Activated naive CD8-positive, alpha-beta T cell treated with anti-CD3 and anti-CD28 coated beads for 36 hours (primary cell): ENCODE data around the gene WNK2. TPM values are rescaled to one million over a fixed set of nuclear protein-coding genes. Genes with fewer than 3 reads are reported as not detected.

ENCODE experiments used
- DNase-seq: peaks from one replicate; pipeline ENCODE4 v3.0.0; 2021
- H3K27ac Mint-ChIP-seq: one replicate; pipeline ENCODE4 v1.8.0; 2022; ENCODE audit warnings: mild to moderate bottlenecking, moderate library complexity, mixed read lengths
- H3K27me3 Mint-ChIP-seq: one replicate; pipeline ENCODE4 v1.8.0; 2022; ENCODE audit warnings: mild to moderate bottlenecking, mixed read lengths
- H3K36me3 Mint-ChIP-seq: one replicate; pipeline ENCODE4 v1.8.0; 2021; ENCODE audit warnings: mild to moderate bottlenecking, mixed read lengths
- H3K4me1 Mint-ChIP-seq: one replicate; pipeline ENCODE4 v1.8.0; 2021; ENCODE audit warnings: mixed read lengths
- H3K4me3 Mint-ChIP-seq: one replicate; pipeline ENCODE4 v1.8.0; 2022; ENCODE audit warnings: mild to moderate bottlenecking, moderate library complexity, mixed read lengths
- H3K9me3 Mint-ChIP-seq: one replicate; pipeline ENCODE4 v1.8.0; 2022; ENCODE audit warnings: mixed read lengths
- total RNA-seq, 2 experiments: library from RNA; stranded (reverse); gene quantifications; one replicate each; pipeline ENCODE4 v1.2.3, GENCODE V29; 2021

WNK2 gene
- total RNA-seq, 2 experiments from 2014 or later = 0.88 to 0.89 TPM

DNA sequence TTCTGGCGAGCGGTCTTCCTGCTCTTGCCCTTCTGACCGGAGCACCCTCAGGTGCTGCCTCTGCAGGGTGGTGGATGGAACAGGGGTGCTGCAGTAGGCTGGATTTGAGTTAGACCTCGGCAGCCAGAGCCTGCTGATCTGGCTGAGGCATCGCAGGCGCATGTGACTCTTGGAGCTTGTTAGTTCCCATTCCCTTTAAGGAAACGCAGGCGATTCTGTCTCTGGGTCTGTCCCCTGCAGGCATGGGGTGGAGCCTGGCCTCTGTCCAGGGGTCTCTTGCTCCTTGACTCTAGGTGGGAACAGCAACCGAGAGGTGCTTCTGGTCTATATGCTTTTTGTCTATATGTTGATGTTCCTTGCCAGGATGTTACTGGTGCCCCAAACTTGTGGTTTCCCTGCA, 3.1 kb downstream of the WNK2 start:
- Mint-ChIP-seq H3K36me3 (no peaks in the 10 kb centered on the region), H3K4me1 (no peaks in the 10 kb centered on the region), H3K27ac (no peak overlapping the region), H3K27me3 (peaks cover 30% of the 10 kb centered on the region), H3K9me3 (no peaks in the 10 kb centered on the region), H3K4me3 (no peak overlapping the region)
- no peak for DNase-seq

DNA sequence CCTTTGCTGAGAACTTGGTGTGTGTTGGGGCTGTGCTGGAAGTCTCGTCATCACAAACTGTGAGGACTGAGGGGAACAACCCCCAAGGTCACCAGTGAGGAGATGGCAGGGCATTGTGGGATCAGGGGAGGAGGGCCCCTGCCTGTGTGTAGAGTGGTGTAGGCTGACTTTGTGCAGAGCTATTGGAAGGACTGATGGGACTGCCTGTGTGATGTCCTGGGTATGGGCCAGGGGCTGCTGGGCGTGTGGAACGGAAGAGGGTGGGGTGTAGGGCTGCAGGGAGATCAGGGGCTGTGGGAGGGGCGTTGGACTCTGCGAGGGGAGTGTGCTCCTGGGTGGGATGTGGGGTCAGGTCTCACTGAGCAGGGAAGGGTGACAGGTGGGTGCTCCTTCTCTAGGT, 3.6 kb downstream of the WNK2 start:
- no peak overlapping the region for H3K27ac Mint-ChIP-seq
- H3K27me3 Mint-ChIP-seq = peaks cover 25% of the 10 kb centered on the region
- H3K36me3 Mint-ChIP-seq = no peaks in the 10 kb centered on the region
- no peak overlapping the region for H3K4me3 Mint-ChIP-seq
- no peaks in the 10 kb centered on the region for H3K4me1 Mint-ChIP-seq
- H3K9me3 Mint-ChIP-seq = no peaks in the 10 kb centered on the region
- DNase-seq = no peak

DNA sequence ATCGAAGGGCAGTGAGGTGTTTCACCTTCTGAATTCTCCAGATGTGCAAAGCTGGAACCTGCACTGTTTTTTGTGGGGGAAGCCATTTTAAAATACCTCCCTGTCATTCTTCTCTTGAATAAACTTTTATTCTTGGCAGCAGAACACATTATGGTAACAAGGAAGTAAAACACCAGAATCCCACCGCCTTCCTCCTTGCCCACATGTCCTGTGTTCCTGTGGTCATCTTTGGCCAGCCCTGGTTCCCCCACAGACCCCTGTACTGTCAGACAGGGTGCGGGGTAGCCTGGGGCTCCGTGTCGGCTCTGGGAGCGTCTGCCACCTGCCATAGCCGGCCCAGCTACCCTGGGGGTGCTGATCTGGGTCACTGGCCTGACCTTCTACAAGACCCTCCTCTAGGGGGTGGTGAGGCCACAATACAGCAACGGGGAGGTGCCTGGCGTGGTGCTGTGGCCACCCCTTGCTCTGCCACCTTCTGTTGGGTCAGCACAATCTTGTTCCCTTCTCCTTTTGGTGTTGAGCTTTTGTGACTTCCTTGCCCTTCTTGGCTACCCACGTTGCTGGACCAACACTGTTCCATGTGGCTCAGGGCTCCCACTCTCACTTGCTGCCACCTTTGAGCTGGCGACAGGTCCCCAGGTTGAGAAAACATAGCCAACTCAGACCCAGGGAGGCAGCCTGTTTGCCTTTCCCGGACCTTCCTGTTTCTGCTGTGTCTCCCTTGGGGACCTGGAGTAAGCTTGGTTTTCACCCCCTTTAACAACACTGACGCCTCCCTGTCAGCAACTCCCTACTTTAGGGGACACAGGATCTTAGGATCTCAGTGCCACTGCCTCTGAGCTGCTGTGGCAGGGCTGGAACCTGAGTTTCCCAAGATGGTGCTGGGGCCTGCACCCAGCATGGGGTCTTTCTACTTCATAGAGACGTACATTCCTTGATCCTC, 4.8 kb downstream of the WNK2 start:
- Mint-ChIP-seq H3K9me3 (no peaks in the 10 kb centered on the region), H3K27ac (no peak overlapping the region), H3K27me3 (peaks cover 14% of the 10 kb centered on the region), H3K4me3 (no peak overlapping the region), H3K4me1 (no peaks in the 10 kb centered on the region), H3K36me3 (no peaks in the 10 kb centered on the region)
- no peak for DNase-seq

DNA sequence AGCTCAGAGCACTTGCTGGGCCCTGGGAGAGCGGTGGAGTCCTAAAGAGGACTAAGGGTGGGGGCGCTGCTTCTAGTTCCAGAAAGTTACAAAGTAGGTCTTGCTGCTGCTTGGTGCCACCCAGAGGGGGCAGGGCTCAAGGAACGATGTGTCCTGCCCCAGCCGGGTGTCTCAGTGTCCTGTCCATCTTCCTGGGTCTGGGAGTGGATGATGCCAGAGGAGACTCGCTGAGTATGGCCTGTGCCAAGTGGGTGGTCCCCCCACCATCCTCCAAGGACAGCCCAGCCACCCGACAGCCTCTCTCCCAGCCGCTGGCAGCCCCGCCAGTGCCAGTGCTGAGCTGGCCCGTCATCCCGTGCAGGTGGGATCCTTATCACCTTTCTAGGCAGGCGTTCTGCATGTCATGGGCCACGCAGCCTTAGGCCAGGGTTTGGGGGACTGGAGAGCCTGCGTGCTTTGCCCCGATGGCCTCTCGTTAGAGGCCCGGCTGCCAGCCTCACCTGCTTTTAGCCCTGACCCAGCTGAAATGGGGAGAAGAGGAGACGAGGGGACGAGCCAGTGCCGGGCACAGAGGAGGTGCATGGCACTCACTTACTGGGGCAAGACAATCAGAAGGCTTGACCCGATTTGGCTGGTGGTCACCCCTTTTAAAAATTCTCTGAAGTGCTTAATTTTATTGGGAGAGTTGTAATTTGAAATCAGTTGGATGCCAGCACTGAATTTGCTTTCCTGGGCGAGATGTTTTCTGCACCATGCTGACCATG, 5.6 kb downstream of the WNK2 start:
- DNase-seq = no peak
- Mint-ChIP-seq H3K4me3 (no peak overlapping the region), H3K27me3 (peaks cover 10% of the 10 kb centered on the region), H3K4me1 (no peaks in the 10 kb centered on the region), H3K9me3 (no peaks in the 10 kb centered on the region), H3K27ac (no peak overlapping the region), H3K36me3 (no peaks in the 10 kb centered on the region)

DNA sequence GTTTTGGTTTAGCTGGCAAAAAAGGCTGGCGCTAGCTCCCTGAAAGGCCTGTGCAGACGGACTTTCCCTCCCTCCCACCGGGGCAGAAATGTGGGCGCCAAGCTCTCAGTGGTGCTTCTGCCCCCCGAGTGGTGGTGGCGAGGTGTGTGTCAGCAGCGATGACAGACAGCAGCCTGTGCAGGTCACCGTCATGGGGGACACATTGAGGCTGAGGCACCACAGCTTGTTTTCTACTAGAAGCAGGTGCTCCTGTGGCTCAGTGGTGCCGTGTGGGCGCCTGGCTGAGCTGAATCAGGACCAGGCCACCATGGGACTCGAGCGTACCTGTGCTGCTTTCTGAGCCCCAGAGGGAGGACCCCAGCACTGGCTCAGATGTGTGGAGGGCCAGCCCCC, 6.2 kb downstream of the WNK2 start:
- H3K4me1 Mint-ChIP-seq = no peaks in the 10 kb centered on the region
- H3K27ac Mint-ChIP-seq = no peak overlapping the region
- H3K4me3 Mint-ChIP-seq = no peak overlapping the region
- H3K36me3 Mint-ChIP-seq = no peaks in the 10 kb centered on the region
- DNase-seq = no peak
- H3K27me3 Mint-ChIP-seq = peaks cover 10% of the 10 kb centered on the region
- no peaks in the 10 kb centered on the region for H3K9me3 Mint-ChIP-seq

DNA sequence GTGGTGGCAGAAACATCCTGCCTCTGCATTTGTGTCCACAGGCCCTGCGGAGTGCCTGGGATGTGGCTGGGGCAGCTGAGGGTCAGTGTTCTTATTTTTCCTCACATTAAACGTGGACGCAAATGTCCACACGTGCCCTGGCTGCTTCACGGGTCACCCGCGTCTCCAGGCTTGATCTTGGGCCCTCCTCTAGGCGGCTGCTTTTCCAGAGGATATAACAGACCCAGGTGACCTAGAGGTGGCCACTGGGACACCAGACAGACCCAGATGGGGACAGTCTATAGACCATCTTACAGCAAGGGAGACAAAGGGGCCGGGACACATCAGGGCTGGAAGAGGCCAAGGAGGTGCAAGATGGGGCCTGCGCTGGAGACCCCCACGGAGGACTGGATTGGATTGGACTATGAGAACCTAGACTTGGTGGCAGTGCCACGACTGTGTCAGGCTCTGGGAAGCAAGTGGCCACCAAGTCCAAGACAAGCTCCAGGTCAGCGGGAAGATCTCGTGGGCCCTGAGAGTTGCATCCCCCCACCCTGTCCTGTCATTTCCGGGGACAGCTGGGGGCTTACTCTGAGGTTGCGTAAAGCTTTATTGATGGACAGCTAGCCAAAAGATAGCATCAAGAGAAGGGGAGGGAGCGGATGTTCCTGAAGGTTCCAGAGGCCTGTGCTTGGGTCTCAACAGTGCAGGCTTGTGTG, 6.9 kb downstream of the WNK2 start:
- no peak for DNase-seq
- Mint-ChIP-seq H3K36me3 (no peaks in the 10 kb centered on the region), H3K4me1 (no peaks in the 10 kb centered on the region), H3K9me3 (no peaks in the 10 kb centered on the region), H3K4me3 (no peak overlapping the region), H3K27ac (no peak overlapping the region), H3K27me3 (peaks cover 5% of the 10 kb centered on the region)

DNA sequence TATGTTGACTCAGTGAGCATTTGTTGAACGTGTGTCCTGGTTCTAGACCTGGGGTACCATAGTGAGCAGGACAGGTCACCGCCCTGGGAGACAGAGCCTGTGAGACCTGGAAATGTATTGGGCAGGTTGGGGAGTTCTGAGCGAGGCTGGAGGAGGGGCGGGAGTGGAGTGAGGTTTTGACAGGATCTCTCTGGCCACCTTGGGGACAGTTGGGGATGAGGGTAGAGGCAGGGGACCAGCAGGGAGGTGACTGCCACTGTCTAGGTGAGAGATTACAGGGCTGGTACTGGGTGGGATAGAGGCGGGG, 7.4 kb downstream of the WNK2 start:
- no peaks in the 10 kb centered on the region for H3K9me3 Mint-ChIP-seq
- H3K4me1 Mint-ChIP-seq = no peaks in the 10 kb centered on the region
- no peaks in the 10 kb centered on the region for H3K36me3 Mint-ChIP-seq
- DNase-seq = no peak
- H3K27me3 Mint-ChIP-seq = peaks cover under 1% of the 10 kb centered on the region
- H3K27ac Mint-ChIP-seq = no peak overlapping the region
- no peak overlapping the region for H3K4me3 Mint-ChIP-seq

DNA sequence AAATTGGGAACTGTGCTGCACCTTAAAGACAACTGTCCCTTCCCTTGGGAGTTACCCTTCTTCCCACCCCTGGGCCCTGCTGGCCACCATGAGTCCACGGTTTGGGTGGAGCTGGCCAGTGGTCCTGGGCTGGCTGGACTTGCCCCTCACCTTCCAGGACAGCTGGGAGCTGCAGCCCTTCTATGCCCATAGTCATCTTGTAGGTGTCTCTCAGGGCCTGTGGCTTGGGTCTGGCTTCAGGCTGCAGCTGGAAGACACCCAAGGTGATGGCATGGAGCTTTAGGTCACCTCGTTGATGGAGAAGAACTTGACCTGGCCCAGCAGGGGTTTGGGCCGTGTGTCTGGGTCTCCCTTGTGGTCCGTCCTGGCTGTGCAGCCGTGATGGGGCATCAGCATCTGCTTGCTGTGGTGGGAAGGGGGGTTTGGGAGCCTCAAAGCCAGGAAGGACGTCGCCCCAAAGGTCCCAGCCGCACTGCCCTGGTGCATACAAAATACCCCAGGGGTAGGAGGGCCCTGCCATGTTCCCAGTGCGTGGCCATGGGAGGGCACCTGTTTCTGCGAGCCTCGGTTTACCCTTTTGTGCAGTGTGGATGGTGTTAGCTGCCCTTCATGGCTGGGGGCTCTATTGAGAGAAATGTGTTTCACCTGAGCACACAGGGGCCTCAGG, 8.9 kb downstream of the WNK2 start:
- H3K4me1 Mint-ChIP-seq = no peaks in the 10 kb centered on the region
- no peaks in the 10 kb centered on the region for H3K9me3 Mint-ChIP-seq
- no peak overlapping the region for H3K4me3 Mint-ChIP-seq
- no peak for DNase-seq
- H3K27ac Mint-ChIP-seq = no peak overlapping the region
- H3K36me3 Mint-ChIP-seq = no peaks in the 10 kb centered on the region
- no peaks in the 10 kb centered on the region for H3K27me3 Mint-ChIP-seq

DNA sequence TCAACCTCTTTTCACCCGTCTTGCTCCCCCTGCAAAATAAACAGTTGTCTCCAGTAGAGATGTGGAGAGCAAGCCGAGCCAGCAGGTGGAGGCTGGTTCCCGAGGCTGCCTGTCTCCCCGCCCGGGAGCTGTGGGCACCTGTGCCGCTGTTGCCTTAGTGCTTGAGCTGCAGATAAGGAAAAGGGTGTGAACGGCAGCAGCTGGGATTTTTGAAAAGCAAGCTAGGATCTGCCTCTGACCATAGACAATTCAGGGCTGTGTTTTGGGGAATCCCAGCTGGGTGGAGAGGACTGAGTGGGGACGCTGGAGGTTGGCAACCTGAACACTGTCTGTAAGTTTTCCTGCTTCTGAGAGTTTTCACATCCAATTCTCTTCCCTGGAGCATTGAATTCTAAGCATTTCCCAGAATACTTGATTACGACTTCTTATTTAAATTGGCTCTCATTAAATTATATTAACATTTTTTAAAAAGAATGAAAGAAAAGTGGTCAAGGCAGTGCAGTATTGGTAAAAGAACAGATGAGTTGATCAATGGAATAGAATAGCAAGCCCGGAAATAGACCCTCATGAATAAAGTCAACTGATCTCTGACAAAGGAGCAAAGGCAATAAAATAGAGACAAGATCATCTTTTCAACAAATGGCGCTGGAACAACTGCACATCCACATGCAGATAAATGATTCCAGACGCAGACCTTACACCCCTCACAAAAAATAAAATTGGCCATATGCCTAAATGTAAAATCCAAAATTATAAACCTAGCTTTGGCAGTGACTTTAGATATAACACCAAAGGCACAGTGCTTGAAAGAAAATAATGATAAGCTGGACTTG, 9.7 kb downstream of the WNK2 start:
- H3K4me3 Mint-ChIP-seq = no peak overlapping the region
- H3K27ac Mint-ChIP-seq = no peak overlapping the region
- no peaks in the 10 kb centered on the region for H3K36me3 Mint-ChIP-seq
- no peaks in the 10 kb centered on the region for H3K27me3 Mint-ChIP-seq
- H3K9me3 Mint-ChIP-seq = no peaks in the 10 kb centered on the region
- no peak for DNase-seq
- H3K4me1 Mint-ChIP-seq = no peaks in the 10 kb centered on the region

DNA sequence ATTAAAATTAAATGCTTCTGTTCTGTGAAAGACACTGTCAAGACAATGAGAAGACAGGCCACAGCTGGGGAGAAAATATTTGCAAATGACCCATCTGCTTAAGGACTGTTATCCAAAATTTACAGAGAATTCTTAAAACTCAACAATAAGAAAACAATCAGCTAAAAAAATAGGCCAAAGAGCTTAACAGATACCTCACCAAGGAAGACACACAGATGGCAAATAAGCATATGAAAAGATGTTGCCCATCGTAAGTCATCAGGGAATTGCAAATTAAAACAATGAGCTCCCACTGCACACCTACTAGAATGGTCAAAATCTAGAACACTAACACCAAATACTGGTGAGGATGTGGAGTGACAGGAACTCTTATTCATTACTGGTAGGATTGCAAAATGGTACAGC, 10.3 kb downstream of the WNK2 start:
- no peaks in the 10 kb centered on the region for H3K36me3 Mint-ChIP-seq
- no peak for DNase-seq
- H3K9me3 Mint-ChIP-seq = no peaks in the 10 kb centered on the region
- H3K27ac Mint-ChIP-seq = no peak overlapping the region
- no peaks in the 10 kb centered on the region for H3K4me1 Mint-ChIP-seq
- H3K27me3 Mint-ChIP-seq = no peaks in the 10 kb centered on the region
- H3K4me3 Mint-ChIP-seq = no peak overlapping the region

DNA sequence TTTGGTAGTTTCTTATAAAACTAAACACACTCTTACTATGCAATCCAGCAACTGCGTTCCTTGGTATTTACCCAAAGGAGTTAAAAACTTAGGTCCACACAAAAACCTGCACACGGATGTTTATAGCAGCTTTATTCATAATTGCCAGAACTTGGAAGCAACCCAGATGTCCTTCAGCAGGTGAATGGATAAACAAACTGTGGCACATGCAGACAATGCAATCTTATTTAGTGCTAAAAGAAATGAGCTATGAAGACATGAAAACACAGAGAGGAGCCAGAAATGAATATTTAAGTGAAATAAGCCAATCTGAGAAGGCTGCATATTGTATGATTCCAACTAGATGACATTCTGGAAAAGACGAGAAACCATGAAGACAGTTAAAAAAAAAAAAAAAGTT, 10.7 kb downstream of the WNK2 start:
- Mint-ChIP-seq H3K27ac (no peak overlapping the region), H3K36me3 (no peaks in the 10 kb centered on the region), H3K4me3 (no peak overlapping the region), H3K27me3 (no peaks in the 10 kb centered on the region), H3K9me3 (no peaks in the 10 kb centered on the region), H3K4me1 (no peaks in the 10 kb centered on the region)
- no peak for DNase-seq

DNA sequence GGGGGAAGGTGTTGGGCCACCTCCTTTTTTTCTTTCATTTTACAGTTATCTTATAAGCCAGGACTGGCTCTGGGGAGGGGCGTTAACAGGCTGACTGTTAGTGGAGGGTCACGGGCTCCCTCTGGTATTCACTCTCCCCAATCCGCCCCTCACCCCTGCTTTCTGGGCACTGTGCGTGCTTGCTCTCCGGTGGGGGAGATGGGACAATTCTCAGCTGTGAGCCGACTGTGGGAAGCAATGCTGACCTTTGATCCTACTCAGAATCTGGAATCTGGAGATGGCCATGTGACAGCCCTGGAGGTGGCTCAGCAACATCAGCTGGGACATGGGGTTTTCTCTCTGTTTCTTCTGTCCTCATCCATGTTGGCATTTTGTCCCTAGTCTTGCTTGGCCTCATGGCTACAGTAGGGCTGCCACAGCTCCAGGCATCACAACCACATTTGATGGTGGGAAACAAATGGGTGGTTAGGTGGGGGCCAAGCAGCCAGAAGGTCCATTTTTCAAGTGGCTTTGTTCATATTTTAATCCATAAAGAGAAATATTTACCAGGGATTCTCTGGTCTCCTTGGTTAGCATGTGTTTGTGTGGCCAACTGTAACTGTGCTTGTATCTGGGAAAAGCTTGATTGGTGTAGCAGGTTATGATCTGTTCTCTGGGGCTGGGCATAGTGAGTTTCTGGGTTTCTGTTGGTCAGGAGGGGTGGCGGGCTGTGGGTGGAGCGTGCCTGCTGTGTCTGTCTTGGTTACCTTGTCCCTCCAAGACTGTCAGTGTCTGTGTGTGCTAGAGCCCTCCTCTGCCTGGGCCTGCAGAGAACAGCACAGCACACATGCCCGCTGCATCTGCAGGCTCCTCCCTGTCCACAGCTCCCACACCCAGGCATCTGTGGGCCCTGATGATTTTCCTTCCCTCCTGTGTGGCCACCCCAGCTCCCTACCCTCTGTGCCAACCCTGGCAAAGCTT, 12.4 kb downstream of the WNK2 start:
- Mint-ChIP-seq H3K4me1 (no peaks in the 10 kb centered on the region), H3K9me3 (no peaks in the 10 kb centered on the region), H3K4me3 (no peak overlapping the region), H3K27me3 (no peaks in the 10 kb centered on the region), H3K27ac (no peak overlapping the region), H3K36me3 (no peaks in the 10 kb centered on the region)
- DNase-seq = no peak

DNA sequence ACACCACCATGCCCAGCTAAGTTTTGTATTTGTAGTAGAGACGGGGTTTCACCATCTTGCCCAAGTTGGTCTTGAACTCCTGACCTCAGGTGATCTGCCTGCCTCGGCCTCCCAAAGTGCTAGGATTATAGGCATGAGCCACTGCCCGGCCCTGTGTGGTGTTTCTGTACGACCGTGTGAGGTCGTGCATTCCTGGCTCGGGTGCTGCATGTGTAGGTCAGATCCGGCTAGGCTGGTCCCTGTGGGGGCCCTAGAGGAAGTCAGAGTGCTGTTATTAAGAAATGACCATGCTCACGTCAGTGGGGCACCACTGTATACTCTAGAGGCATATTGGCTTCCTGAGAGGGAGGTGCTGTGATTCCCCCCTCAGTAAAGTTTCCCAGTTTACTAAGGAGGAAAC, 13.7 kb downstream of the WNK2 start:
- Mint-ChIP-seq H3K9me3 (no peaks in the 10 kb centered on the region), H3K4me1 (no peaks in the 10 kb centered on the region), H3K27ac (no peak overlapping the region), H3K27me3 (no peaks in the 10 kb centered on the region), H3K36me3 (no peaks in the 10 kb centered on the region), H3K4me3 (no peak overlapping the region)
- DNase-seq = no peak
